HG03139 (cell line): ENCODE measurements around the gene PTMA.
"Not testable (repeated sequence)": the region's sequence is repeated elsewhere in the genome, so short reads cannot be mapped to it uniquely, and the experiment has no call there.

Source experiments
- ATAC-seq: cut with Tn5 transposase; IDR thresholded peaks from one replicate; pipeline ENCODE4 v1.9.1; 2021; ENCODE audit not compliant: unreplicated experiment

PTMA gene

DNA sequence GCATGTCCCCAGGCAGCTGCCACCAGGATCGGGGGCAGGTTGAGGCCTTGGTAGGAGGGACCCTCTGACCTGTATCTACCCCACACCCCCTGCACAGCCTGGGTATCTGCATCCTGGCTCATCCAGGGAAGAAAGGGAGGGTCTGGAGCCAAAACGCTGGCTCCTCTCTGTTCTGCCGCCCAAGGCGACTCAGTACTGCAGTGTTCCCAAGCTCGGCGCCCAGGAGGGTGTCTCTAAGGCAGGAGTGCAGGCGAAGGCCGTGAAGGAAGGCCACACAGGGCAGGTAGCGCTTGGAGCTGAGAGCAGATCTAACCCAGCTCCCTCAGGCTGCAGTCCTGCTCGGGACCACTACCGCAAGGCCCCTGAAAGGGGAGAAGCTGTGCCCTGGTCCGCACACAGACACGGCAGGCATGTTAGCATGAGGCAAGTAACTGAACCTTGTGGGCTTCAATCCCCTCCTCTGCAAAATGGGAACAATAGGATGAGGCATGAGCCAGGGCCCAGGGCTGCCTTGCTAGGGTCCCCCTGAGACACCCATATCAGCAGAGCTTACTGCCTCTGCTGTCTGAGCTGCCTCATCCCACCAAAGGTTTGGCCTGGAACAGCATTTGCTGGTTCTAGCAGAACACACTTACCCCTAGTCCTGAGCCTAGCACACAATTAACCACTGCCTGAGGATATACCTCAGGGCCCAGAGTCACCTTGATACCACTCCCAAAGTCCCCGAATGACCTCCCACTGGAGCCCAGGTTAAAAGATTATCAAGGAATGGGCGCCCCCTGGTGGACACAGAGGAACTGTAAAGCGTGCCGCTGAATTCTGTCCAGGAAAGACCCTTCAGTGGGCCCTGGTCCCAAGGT lies 6.5 kb downstream of the PTMA start:
- ATAC-seq = no peak

DNA sequence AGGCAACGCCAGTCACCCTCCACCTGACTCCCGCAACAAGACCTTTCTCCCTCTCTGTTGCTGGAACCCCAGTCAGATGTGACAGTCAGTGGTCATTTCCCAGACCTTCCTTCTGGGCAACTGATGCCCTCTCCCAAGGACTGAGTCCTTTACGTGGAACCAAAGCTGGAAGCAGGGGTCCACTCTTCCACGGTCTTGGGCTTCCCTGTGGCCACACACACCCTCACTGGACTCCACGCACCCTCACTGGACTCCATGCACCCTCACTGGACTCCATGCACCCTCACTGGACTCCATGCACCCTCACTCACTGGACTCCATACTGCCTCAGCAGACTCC lies 7.1 kb downstream of the PTMA start:
- ATAC-seq = no peak

GRCh38 chr2:231715988-231716616 lies 7.8 kb downstream of the PTMA start:
- no peak for ATAC-seq

GRCh38 chr2:231716666-231717280 lies 8.4 kb downstream of the PTMA start:
- ATAC-seq = no peak

DNA sequence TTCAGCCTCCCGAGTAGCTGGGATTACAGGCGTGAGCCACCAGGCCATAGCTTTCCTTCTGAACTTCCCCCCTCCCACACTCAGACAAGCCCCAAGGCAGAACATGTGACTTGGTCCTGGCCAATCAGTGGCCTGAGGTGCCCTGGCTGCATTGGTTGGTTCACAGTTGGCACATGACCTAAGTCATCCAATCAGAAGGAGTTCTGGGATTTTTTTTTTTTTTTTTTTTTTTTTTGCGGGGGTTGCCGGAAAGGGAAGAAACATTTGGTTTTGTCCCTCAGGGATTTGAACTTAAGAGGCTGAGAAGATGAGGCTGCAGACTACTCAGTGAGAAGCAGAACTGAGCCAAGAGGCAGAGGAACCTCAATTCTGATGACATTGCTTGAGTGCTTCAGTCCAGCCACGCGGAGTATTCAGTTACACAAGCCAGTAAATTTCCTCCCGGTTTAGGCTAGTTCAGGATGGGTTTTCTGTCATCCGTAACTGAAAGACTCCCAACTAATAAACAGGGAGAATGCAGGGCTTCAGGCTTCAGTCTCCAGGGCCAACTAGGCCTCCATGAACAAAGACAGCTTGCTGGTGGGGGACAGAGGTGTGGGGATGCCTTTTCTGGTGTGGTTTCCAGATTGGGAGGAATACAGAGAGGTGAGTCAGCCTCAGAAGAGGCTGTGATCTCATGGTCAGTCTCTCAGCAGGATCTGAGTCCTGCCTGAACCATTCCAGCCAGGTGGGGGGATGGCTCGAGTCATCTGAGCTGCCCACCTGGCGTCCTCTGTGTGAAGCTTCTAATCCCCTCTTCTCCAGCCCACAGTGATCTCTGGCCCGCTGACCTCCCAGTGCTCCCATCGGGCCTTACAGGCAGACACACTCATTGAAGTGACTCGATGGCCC lies 9.2 kb downstream of the PTMA start:
- no peak for ATAC-seq

- ATAC-seq = no peak
These were observed 10.5 kb downstream of the PTMA start for GRCh38 chr2:231718799-231719198.

DNA sequence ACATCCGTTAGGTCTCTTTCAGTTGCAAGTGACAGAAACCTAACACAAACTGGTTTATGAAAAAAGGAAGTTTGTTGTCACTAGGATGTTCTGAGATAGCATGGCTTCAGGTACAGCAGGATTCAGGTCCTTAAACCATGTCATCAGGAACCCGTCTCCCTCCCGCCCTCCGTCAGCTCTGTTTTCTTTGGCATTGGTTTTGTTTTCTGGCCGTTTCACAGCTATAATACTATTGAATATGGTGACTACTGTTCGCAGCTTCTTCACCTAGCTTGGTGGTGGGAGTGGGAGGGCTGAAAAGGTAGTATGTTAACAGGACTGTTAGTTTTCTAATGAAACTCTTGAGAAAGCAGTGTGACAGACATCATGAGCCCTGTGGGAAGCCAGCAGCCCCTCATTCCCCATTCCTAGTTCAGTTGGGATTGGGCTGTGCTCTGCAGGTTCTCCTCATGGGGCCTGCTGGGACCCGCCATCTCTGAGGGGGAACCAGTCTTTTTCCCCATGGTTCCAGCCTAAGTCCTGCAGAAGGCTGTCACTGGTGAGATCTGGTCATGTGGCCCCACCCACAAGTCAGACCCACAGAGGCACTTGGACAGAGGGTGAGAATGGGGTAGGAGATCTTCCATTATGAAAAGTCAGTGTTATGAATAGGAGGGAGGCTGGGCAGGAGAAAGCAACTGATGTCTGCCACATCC lies 12.1 kb downstream of the PTMA start:
- ATAC-seq = no peak

DNA sequence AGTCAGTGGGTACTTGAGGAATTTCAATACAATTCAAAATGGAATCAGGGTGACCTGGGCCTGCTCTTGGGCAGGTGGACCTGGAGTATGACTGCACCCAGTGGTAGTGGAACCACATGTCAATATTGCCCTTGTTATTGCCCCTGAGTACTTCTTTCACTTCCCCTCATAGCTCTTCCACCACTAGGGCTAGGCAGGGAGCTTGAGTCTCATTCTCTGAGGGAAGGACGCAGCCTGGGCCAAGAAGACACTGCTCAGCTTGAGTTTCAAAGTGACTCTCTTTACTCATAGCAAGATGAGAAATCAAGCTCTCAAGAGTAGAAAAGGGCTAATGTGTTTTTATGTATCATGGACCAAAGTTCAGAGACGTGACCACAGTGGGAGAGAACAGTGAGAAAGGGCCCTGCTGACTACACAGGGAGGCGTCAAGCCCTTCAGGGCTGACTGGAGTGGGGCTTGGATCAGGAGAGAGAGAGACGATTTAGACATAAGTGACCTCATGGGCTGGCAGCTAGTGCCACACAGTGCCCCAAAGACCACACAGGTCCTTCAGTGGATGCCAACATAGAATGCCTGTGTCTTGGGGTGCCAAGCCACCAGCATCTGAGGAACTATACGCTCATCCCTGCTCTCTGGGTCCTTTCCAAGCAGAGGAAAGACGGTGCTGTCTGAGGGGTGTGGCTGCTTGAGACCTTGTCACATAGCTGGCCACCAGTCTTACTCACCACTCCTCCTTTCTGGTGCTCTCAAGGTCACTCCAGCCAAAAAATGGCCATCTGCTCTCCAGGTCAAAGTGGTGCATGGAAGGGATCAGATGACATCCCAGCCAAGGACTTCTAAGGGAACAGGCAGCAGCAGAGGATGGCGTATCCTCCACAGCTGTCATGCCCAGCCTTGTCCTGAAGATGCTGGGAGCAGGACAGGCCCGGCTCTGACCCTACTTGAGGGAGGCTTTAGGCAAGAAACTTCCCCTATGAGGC lies 13.0 kb downstream of the PTMA start:
- ATAC-seq = peak; percentile 55

DNA sequence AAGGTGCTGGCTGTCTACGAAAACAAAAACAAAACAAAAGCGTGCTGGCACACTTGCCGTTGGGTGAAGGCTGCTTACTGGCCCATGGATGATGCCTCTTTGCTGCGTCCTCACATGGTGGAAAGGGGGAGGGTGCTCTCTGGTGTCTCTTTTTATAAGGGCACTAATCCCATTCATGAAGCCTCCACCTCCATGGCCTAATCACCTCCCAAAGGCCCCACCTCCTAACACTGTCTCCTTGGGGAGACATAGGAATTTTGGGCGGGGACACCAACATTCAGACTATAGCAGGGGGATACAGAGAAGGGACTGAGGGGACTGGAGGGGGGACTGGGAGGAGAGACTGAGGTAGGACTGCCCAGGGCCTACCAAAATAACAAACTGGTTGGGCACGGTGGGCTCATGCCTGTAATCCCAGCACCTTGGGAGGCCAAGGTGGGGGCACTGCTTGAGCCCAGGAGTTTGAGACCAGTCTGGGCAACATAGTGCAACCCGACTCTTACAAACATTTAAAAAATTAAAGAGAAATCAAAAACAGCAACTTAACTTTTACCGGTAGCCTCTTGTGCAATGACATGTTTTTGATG lies 14.5 kb downstream of the PTMA start:
- no peak for ATAC-seq

DNA sequence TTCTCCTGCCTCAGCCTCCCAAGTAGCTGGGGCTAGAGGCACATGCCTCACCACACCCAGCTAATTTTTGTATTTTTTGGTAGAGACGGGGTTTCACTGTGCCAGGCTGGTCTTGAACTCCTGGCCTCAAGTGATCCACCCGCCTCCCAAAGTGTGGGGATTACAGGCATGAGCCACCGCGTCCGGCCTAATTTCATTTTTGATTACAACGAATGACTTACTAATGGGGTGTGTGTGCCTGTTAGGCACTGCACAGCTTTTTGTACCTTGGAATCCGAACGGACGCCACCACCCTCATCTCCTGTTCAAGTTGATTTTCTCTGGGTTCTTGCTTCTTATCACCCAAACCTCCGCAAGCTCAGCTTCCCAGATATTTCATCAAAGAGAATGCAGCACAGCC lies 17.2 kb downstream of the PTMA start:
- no peak for ATAC-seq

DNA sequence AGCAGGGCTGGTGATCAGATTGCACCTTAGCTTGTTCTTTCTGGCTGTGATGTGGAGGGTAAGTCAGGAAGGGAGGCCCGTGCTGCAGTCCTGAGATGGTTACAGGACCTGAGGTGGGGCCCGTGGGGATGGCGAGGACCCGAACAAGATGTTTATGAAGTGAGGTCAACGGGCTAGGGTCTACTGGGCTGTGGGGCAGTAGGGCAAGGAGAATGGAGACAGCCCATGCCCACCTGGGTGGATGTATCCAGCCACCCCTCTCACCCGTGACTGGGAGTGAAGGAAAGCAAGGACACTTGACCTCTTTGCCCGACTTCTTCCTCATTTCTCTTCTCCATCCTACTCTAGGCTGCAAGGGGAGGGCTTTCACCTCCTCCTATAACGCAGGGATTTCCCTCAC lies 18.0 kb downstream of the PTMA start:
- no peak for ATAC-seq

GRCh38 chr2:231727621-231728020 lies 19.3 kb downstream of the PTMA start:
- ATAC-seq = no peak

GRCh38 chr2:231732604-231733003 lies 24.3 kb downstream of the PTMA start:
- ATAC-seq = no peak

GRCh38 chr2:231737761-231738160 lies 29.4 kb downstream of the PTMA start:
- no peak for ATAC-seq

- no peak for ATAC-seq
These were observed 35.2 kb downstream of the PTMA start for GRCh38 chr2:231743376-231744116.

- no peak for ATAC-seq
These were observed 37.1 kb downstream of the PTMA start for GRCh38 chr2:231745303-231746038.

- ATAC-seq = not testable (repeated sequence)
These were observed 40.0 kb downstream of the PTMA start for GRCh38 chr2:231748153-231748896.
